Caco-2 (cell line): Measurements from ENCODE around the gene TTF1. TPM values are rescaled to one million over a fixed set of nuclear protein-coding genes. Genes with fewer than 3 reads are reported as not detected.

Source experiments
- Bru-seq: library from RNA; stranded (reverse); fragments of 400-500 nt; gene quantifications from one replicate; lab custom pipeline; 2021; lab: Mats Ljungman, UMichigan
- BruChase-seq, 2 experiments: library from RNA; stranded (reverse); fragments of 400-500 nt; gene quantifications; one replicate each; lab custom pipeline; 2021; lab: Mats Ljungman, UMichigan
- BruUV-seq: library from RNA; stranded (reverse); fragments of 400-500 nt; replicated peaks from 2 replicates; lab custom pipeline; 2021; lab: Mats Ljungman, UMichigan
- CTCF ChIA-PET: fragments of 300-600 bp; sonication (Branson Sonifier 250); formaldehyde crosslinking; loops from one replicate; lab custom pipeline; 2022; ENCODE audit warnings: antibody characterized with exemption; lab: Charles Lee
- POLR2A ChIA-PET: fragments of 300-600 bp; sonication (Branson Sonifier 250); formaldehyde crosslinking; loops from one replicate; lab custom pipeline; 2022; ENCODE audit warnings: antibody characterized with exemption; lab: Charles Lee
- DNase-seq, 2 experiments: peaks; one replicate each; pipeline versions ENCODE4 v3.0.0 to v3.0.0-alpha.2; 2020 to 2022
- H3K27me3 ChIP-seq: replicated peaks from 2 replicates; pipeline ENCODE4 v1.6.0; 2011; ENCODE audit warnings: low read length; ENCODE audit not compliant: control insufficient read depth, insufficient read depth
- H3K36me3 ChIP-seq: 2 replicates; pipeline ENCODE4 v1.5.1; 2011; ENCODE audit warnings: low read length; ENCODE audit not compliant: control insufficient read depth, insufficient read depth
- H3K4me1 ChIP-seq: fragments of 250-450 bp; sonication (Bioruptor Pico); 2 replicates; pipeline ENCODE4 v1.5.1; 2020; ENCODE audit warnings: mild to moderate bottlenecking
- H3K4me3 ChIP-seq: 2 replicates; pipeline ENCODE4 v1.5.1; 2011; ENCODE audit warnings: low read depth, mild to moderate bottlenecking, control low read depth, low read length
- H3K9me3 ChIP-seq: fragments of 250-450 bp; sonication (Bioruptor Pico); 2 replicates; pipeline ENCODE4 v1.5.1; 2020; ENCODE audit warnings: mild to moderate bottlenecking, moderate library complexity
- H3K27ac Mint-ChIP-seq: one replicate; pipeline ENCODE4 v1.8.0; 2022; ENCODE audit warnings: mixed read lengths; ENCODE audit not compliant: unreplicated experiment
- H3K27me3 Mint-ChIP-seq: one replicate; pipeline ENCODE4 v1.8.0; 2022; ENCODE audit warnings: mixed read lengths; ENCODE audit not compliant: insufficient read depth, unreplicated experiment
- H3K36me3 Mint-ChIP-seq: one replicate; pipeline ENCODE4 v1.8.0; 2022; ENCODE audit warnings: mild to moderate bottlenecking, mixed read lengths; ENCODE audit not compliant: insufficient read depth, unreplicated experiment
- H3K4me1 Mint-ChIP-seq: one replicate; pipeline ENCODE4 v1.8.0; 2022; ENCODE audit warnings: low read depth, mixed read lengths; ENCODE audit not compliant: unreplicated experiment
- H3K4me3 Mint-ChIP-seq: one replicate; pipeline ENCODE4 v1.8.0; 2022; ENCODE audit warnings: mild to moderate bottlenecking, moderate library complexity, mixed read lengths; ENCODE audit not compliant: unreplicated experiment
- H3K9me3 Mint-ChIP-seq: one replicate; pipeline ENCODE4 v1.8.0; 2022; ENCODE audit warnings: mixed read lengths; ENCODE audit not compliant: unreplicated experiment
- intact Hi-C: fragments of 100-400 bp; cut with micrococcal nuclease; formaldehyde crosslinking; loops from one replicate; pipeline ENCODE4 v1.10.0; 2022; ENCODE audit not compliant: unreplicated experiment
- long read RNA-seq: library from polyadenylated mRNA; stranded (forward); transcript quantifications from one replicate; pipeline ENCODE4 v2.0.0, GENCODE V29; 2022
- total RNA-seq: library from RNA; stranded (reverse); gene quantifications from 2 replicates; pipeline ENCODE4 v1.2.3, GENCODE V29; 2022
- TF ChIP-seq, protein P1 (sequence below), 2 experiments: fragments of 200-600 bp in 1 of 2; IDR thresholded peaks; 1 replicate in 1 of 2; 2 replicates in 1 of 2; pipeline versions ENCODE4 v1.5.1 to v1.8.0; 2011 to 2022; ENCODE audit warnings: antibody characterized with exemption in 1 of 2, control low read depth in 1 of 2, inconsistent platforms in 1 of 2, low read depth in 1 of 2, low read length in 1 of 2, mild to moderate bottlenecking in 1 of 2, moderate library complexity in 1 of 2; ENCODE audit not compliant: insufficient read depth in 1 of 2, severe bottlenecking in 1 of 2, unreplicated experiment in 1 of 2

TTF1 gene
- 11.4 and 12.9 TPM in 2 replicates for total RNA-seq
- Bru-seq, nascent RNA: percentile 72 among the genes with signal in this experiment
- BruChase-seq, experiment 1, labeled RNA remaining after a 2-hour chase: percentile 69 among the genes with signal in this experiment
- percentile 68 among the genes with signal in this experiment for BruChase-seq, experiment 2, labeled RNA remaining after a 6-hour chase
- long read RNA-seq, transcript TTF1-201 (11 exons, 3,052 nt): major isoform, 13 of 24 reads
- long read RNA-seq, partial matches to known transcripts: 5 of 24 reads
- long read RNA-seq, other reads (novel, unspliced or antisense): 4 of 24 reads

GRCh38 chr9:132406554-132407122, at the start of gene TTF1:
TSS of gene TTF1 (minus strand) at chr9:132406840. CDS start at chr9:132402821, 4,019 bp downstream.
- H3K4me3 Mint-ChIP-seq: peak within 1 kb of the TSS; percentile 89
- intact Hi-C loops: no loop called here
- peak; percentile 89 to 90 for DNase-seq
- H3K36me3 ChIP-seq: peaks cover 1% of the 10 kb centered on the region; the same call in 1 of the 2 replicates
- peak within 1 kb of the TSS; percentile 94 for H3K27ac Mint-ChIP-seq
- H3K9me3 ChIP-seq: no peaks in the 10 kb centered on the region
- TF ChIP-seq, protein P1, sequence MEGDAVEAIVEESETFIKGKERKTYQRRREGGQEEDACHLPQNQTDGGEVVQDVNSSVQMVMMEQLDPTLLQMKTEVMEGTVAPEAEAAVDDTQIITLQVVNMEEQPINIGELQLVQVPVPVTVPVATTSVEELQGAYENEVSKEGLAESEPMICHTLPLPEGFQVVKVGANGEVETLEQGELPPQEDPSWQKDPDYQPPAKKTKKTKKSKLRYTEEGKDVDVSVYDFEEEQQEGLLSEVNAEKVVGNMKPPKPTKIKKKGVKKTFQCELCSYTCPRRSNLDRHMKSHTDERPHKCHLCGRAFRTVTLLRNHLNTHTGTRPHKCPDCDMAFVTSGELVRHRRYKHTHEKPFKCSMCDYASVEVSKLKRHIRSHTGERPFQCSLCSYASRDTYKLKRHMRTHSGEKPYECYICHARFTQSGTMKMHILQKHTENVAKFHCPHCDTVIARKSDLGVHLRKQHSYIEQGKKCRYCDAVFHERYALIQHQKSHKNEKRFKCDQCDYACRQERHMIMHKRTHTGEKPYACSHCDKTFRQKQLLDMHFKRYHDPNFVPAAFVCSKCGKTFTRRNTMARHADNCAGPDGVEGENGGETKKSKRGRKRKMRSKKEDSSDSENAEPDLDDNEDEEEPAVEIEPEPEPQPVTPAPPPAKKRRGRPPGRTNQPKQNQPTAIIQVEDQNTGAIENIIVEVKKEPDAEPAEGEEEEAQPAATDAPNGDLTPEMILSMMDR (IDR thresholded peaks at IDR 0.05; ENCODE audit: insufficient read depth in 1 of 2, low read depth in 1 of 2, low read length in 1 of 2, severe bottlenecking in 1 of 2, unreplicated experiment in 1 of 2): no peak
- POLR2A ChIA-PET: no interaction called here
- no peaks in the 10 kb centered on the region for H3K27me3 Mint-ChIP-seq
- CTCF ChIA-PET: interaction anchor here (0.7 kb wide), 1 partner anchor 400 kb away, joined by 4 read pairs; no protein-coding TSS in a partner anchor
- H3K4me1 Mint-ChIP-seq: peaks cover 15% of the 10 kb centered on the region
- BruUV-seq: no TSS peak
- H3K4me1 ChIP-seq: peaks cover 13% of the 10 kb centered on the region
- no peaks in the 10 kb centered on the region for H3K9me3 Mint-ChIP-seq
- peaks cover 28% of the 10 kb centered on the region for H3K36me3 Mint-ChIP-seq
- H3K27me3 ChIP-seq: no peaks in the 10 kb centered on the region
- H3K4me3 ChIP-seq: peak within 1 kb of the TSS; percentile 61

GRCh38 chr9:132456241-132456640, 49.6 kb upstream of the TTF1 start:
- Histone ChIP-seq H3K36me3 (no peaks in the 10 kb centered on the region), H3K9me3 (no peaks in the 10 kb centered on the region), H3K4me1 (no peaks in the 10 kb centered on the region), H3K27me3 (no peaks in the 10 kb centered on the region), H3K4me3 (no peak overlapping the region)
- TF ChIP-seq, protein P1 (IDR thresholded peaks at IDR 0.05; ENCODE audit: insufficient read depth in 1 of 2, low read depth in 1 of 2, low read length in 1 of 2, severe bottlenecking in 1 of 2, unreplicated experiment in 1 of 2): no peak
- intact Hi-C loops: no loop called here
- no peak overlapping the region for H3K4me3 Mint-ChIP-seq
- no peaks in the 10 kb centered on the region for H3K4me1 Mint-ChIP-seq
- H3K9me3 Mint-ChIP-seq: no peaks in the 10 kb centered on the region
- POLR2A ChIA-PET: no interaction called here
- no TSS peak for BruUV-seq
- no peak for DNase-seq
- CTCF ChIA-PET: no interaction called here
- no peak overlapping the region for H3K27ac Mint-ChIP-seq
- H3K36me3 Mint-ChIP-seq: no peaks in the 10 kb centered on the region
- H3K27me3 Mint-ChIP-seq: peaks cover 5% of the 10 kb centered on the region

DNA sequence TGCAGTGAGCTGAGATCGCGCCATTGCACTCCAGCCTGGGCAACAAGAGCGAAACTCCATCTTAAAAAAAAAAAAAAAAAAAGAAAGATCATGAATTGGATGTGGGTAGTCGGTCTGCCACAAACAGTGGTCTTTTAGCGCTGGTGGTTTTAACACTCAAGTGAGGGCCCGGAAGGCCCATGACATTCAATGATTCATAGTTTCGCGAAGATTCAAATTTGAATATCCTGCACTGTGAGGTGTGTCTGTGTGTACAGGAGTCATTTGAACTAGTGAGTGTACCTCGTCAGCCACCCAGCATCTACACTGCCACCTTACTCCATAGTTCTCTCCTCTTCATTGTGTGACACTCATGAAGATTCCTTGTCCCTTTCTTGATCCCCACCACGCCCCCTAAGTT, 44.6 kb upstream of the TTF1 start:
- H3K27ac Mint-ChIP-seq: no peak overlapping the region
- H3K4me3 ChIP-seq: no peak overlapping the region
- BruUV-seq: no TSS peak
- H3K4me3 Mint-ChIP-seq: no peak overlapping the region
- H3K27me3 ChIP-seq: no peaks in the 10 kb centered on the region
- ChIA-PET CTCF (no interaction called here), POLR2A (no interaction called here)
- no peak for DNase-seq
- H3K4me1 Mint-ChIP-seq: no peaks in the 10 kb centered on the region
- peaks cover 11% of the 10 kb centered on the region for H3K27me3 Mint-ChIP-seq
- TF ChIP-seq, protein P1 (IDR thresholded peaks at IDR 0.05; ENCODE audit: insufficient read depth in 1 of 2, low read depth in 1 of 2, low read length in 1 of 2, severe bottlenecking in 1 of 2, unreplicated experiment in 1 of 2): no peak
- no peaks in the 10 kb centered on the region for H3K9me3 ChIP-seq
- intact Hi-C loops: no loop called here
- no peaks in the 10 kb centered on the region for H3K36me3 ChIP-seq
- no peaks in the 10 kb centered on the region for H3K36me3 Mint-ChIP-seq
- H3K4me1 ChIP-seq: no peaks in the 10 kb centered on the region
- H3K9me3 Mint-ChIP-seq: no peaks in the 10 kb centered on the region
